ENCODE results near the gene TP53AIP1. TPM values are rescaled to one million over a fixed set of nuclear protein-coding genes. Genes with fewer than 3 reads are reported as not detected.

The TP53AIP1 gene
- total RNA-seq, 2 experiments from 2014 or later, result 0.20 TPM; not detected in 1

DNA sequence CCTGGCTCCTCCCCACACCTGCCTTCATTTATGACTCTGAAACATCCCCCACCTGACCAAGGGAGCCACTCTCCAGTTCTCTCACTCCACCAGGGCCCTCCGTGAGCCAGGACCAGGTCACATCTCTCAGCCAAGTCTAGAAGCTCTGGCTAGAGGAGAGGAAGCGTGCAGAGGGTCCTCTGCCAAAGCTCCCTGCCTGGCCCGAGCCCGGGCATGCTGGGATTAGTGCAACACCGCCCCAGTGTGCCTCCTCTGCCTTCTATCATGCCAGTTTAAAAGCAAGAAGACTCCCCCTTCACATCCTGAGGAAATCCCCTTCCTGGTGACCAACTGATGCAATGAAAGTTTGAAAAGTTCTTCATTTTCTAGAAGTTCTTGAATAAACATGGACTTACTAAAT, 23.5 kb downstream of the TP53AIP1 start:
- CTCF ChIA-PET, result no interaction called here
- H3K27ac ChIP-seq (ENCODE audit: low read depth in 1 of 2, low read length in 2 of 2), result no peak overlapping the region
- H3K27me3 ChIP-seq (ENCODE audit: control insufficient read depth in 1 of 2, insufficient read depth in 2 of 2, low read length in 2 of 2), result peaks cover 0 to 2% of the 10 kb centered on the region in 2 experiments
- Mint-ChIP-seq H3K27me3 (peaks cover 33% of the 10 kb centered on the region), H3K4me1 (ENCODE audit: low read depth) (no peaks in the 10 kb centered on the region), H3K9me3 (no peaks in the 10 kb centered on the region), H3K4me3 (no peak overlapping the region), H3K27ac (no peak overlapping the region), H3K36me3 (ENCODE audit: low read depth) (no peaks in the 10 kb centered on the region)
- DNase-seq, result no peak
- POLR2A ChIA-PET, result interaction anchor here (1.0 kb wide), 1 partner anchor 14 kb away, joined by 3 read pairs; no protein-coding TSS in a partner anchor
- peaks cover 0 to 9% of the 10 kb centered on the region in 2 experiments for H3K9me3 ChIP-seq (ENCODE audit: control insufficient read depth in 1 of 2, insufficient read depth in 1 of 2, low read length in 2 of 2)
- H3K36me3 ChIP-seq (ENCODE audit: insufficient read depth, low read length), result no peaks in the 10 kb centered on the region
- H3K4me1 ChIP-seq (ENCODE audit: insufficient read depth, low read length), result no peaks in the 10 kb centered on the region
- H3K4me3 ChIP-seq (ENCODE audit: low read length), result no peak overlapping the region
- intact Hi-C loops (cut with DNase I, micrococcal nuclease), result no loop called here
- ATAC-seq (ENCODE audit: poor library complexity), result no peak
- TF ChIP-seq, protein P1, sequence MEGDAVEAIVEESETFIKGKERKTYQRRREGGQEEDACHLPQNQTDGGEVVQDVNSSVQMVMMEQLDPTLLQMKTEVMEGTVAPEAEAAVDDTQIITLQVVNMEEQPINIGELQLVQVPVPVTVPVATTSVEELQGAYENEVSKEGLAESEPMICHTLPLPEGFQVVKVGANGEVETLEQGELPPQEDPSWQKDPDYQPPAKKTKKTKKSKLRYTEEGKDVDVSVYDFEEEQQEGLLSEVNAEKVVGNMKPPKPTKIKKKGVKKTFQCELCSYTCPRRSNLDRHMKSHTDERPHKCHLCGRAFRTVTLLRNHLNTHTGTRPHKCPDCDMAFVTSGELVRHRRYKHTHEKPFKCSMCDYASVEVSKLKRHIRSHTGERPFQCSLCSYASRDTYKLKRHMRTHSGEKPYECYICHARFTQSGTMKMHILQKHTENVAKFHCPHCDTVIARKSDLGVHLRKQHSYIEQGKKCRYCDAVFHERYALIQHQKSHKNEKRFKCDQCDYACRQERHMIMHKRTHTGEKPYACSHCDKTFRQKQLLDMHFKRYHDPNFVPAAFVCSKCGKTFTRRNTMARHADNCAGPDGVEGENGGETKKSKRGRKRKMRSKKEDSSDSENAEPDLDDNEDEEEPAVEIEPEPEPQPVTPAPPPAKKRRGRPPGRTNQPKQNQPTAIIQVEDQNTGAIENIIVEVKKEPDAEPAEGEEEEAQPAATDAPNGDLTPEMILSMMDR (IDR thresholded peaks at IDR 0.05), result no peak

DNA sequence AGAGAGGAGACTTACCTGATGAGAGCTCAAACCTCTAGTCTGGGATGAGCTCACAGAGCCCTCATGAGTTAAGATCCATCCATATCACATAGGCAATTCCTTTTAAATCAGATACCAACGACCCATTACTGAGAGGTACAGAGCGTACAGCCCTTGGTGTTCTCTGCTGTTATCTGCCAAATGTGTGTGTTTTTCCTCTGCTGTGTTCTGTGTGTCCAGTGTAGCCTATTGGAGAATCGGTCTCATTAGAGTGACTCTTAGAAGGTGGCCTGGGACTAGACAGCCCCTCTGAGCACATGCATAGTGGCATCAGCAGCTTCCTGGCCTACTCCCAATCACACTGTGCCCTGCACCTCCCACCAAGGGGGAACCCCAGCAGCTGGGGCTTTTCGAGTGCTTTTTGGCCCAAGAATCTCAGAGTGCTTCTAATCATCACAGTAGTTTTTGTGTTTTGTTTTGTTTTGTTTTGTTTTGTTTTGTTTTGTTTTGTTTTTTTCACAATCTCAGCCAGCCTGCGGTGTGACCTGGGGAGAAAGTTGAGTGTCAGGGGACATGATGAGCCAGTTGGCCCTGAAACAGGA, 25.4 kb downstream of the TP53AIP1 start:
- no peak overlapping the region for H3K4me3 ChIP-seq (ENCODE audit: low read length)
- H3K36me3 ChIP-seq (ENCODE audit: insufficient read depth, low read length), result no peaks in the 10 kb centered on the region
- Mint-ChIP-seq H3K36me3 (ENCODE audit: low read depth) (no peaks in the 10 kb centered on the region), H3K27ac (no peak overlapping the region), H3K4me3 (no peak overlapping the region), H3K27me3 (peaks cover 46% of the 10 kb centered on the region), H3K9me3 (no peaks in the 10 kb centered on the region), H3K4me1 (ENCODE audit: low read depth) (no peaks in the 10 kb centered on the region)
- no peak for ATAC-seq (ENCODE audit: poor library complexity)
- TF ChIP-seq, protein P1 (IDR thresholded peaks at IDR 0.05), result no peak
- no peak overlapping the region for H3K27ac ChIP-seq (ENCODE audit: low read depth in 1 of 2, low read length in 2 of 2)
- H3K9me3 ChIP-seq (ENCODE audit: control insufficient read depth in 1 of 2, insufficient read depth in 1 of 2, low read length in 2 of 2), result peaks cover 0 to 11% of the 10 kb centered on the region in 2 experiments
- CTCF ChIA-PET, result no interaction called here
- peaks cover 0 to 8% of the 10 kb centered on the region in 2 experiments for H3K27me3 ChIP-seq (ENCODE audit: control insufficient read depth in 1 of 2, insufficient read depth in 2 of 2, low read length in 2 of 2)
- POLR2A ChIA-PET, result no interaction called here
- DNase-seq, result no peak
- no peaks in the 10 kb centered on the region for H3K4me1 ChIP-seq (ENCODE audit: insufficient read depth, low read length)
- intact Hi-C loops (cut with DNase I, micrococcal nuclease), result no loop called here

DNA sequence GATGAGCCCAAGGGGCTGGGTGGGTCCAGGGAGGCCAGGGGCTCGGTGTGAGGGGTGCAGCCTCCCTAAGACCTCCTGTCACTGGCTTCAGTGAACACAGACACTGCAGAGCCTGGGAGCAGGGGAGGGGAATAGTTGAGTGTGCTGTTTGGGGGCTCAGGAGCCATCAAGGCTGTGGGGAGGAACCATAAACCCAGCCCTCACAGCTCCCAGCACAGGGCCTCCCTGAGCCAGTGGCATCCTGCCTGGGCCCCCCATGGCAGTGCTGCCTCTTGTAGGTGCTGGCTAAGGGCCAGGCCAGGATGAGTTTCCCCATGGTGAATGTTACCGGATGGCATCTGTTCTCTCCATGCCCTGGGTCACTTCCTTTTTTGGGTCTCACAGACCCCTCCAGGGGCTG, 26.0 kb downstream of the TP53AIP1 start:
- no peak for DNase-seq
- intact Hi-C loops (cut with DNase I, micrococcal nuclease), result no loop called here

More for the DNA sequence above, 26.0 kb downstream of the TP53AIP1 start:
- no peaks in the 10 kb centered on the region for H3K4me1 Mint-ChIP-seq (ENCODE audit: low read depth)
- no peak overlapping the region for H3K4me3 Mint-ChIP-seq
- no peaks in the 10 kb centered on the region for H3K36me3 ChIP-seq (ENCODE audit: insufficient read depth, low read length)
- H3K4me3 ChIP-seq (ENCODE audit: low read length), result no peak overlapping the region
- TF ChIP-seq, protein P1 (IDR thresholded peaks at IDR 0.05), result no peak
- H3K9me3 Mint-ChIP-seq, result no peaks in the 10 kb centered on the region
- no peak overlapping the region for H3K27ac ChIP-seq (ENCODE audit: low read depth in 1 of 2, low read length in 2 of 2)
- peaks cover 0 to 12% of the 10 kb centered on the region in 2 experiments for H3K27me3 ChIP-seq (ENCODE audit: control insufficient read depth in 1 of 2, insufficient read depth in 2 of 2, low read length in 2 of 2)
- ChIA-PET POLR2A (no interaction called here), CTCF (no interaction called here)
- no peaks in the 10 kb centered on the region for H3K4me1 ChIP-seq (ENCODE audit: insufficient read depth, low read length)
- no peak overlapping the region for H3K27ac Mint-ChIP-seq
- H3K9me3 ChIP-seq (ENCODE audit: control insufficient read depth in 1 of 2, insufficient read depth in 1 of 2, low read length in 2 of 2), result peaks cover 0 to 11% of the 10 kb centered on the region in 2 experiments
- H3K27me3 Mint-ChIP-seq, result peaks cover 51% of the 10 kb centered on the region
- no peak for ATAC-seq (ENCODE audit: poor library complexity)
- no peaks in the 10 kb centered on the region for H3K36me3 Mint-ChIP-seq (ENCODE audit: low read depth)
